Tibial nerve (tissue), 3 donors: ENCODE data around the gene DENND2A.

Source experiments
- CTCF ChIP-seq, 5 experiments: fragments of 200-600 bp in 3 of 5; fragments of 450-650 bp in 2 of 5; sonication (generic) in 3 of 5; IDR thresholded peaks; one replicate each; pipeline ENCODE4 v1.5.1; 2016 to 2019; ENCODE audit warnings: antibody characterized with exemption in 5 of 5, mild to moderate bottlenecking in 3 of 5, moderate library complexity in 2 of 5
- POLR2A ChIP-seq, 2 donors: fragments of 450-650 bp; IDR thresholded peaks; one replicate each; pipeline ENCODE4 v1.6.1; 2017; ENCODE audit warnings: antibody characterized with exemption in 2 of 2, mild to moderate bottlenecking in 2 of 2, moderate library complexity in 2 of 2

- no peak for TF ChIP-seq CTCF (IDR thresholded peaks at IDR 0.05)
- TF ChIP-seq POLR2A (IDR thresholded peaks at IDR 0.05): no peak
Measured at GRCh38 chr7:140621401-140622021, 19.1 kb downstream of the DENND2A start.
